ENCODE results near the gene ELP5.

Gene ELP5

GRCh38 chr17:7263801-7264078 is 11.7 kb downstream of the ELP5 start:
- TF ChIP-seq CTCF (conservative IDR thresholded peaks at IDR 0.05; ENCODE audit: low read length): no peak
- no peak for DNase-seq (ENCODE audit: low read depth)
- H3K4me3 ChIP-seq (ENCODE audit: low read length): no peak overlapping the region

DNA sequence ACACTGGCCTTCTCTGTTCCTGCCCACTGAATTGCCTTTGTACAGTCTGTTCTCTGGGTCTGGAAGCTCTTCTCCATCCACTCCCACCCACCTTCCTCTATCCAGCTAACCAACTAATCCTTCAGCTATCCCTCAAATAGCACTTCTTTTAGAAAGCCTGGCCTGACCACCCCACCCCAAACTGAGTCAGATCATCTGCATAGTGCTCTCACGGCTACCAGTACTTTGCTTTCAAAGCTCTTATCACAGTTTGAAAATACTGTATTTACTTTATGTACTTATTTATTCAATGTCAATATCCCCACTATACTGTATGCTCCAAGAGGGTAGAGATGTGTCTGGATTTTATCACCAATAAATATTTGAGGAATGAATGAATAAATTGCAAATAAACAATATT is 14.8 kb downstream of the ELP5 start:
- no peak for TF ChIP-seq CTCF (conservative IDR thresholded peaks at IDR 0.05; ENCODE audit: low read length)
- DNase-seq (ENCODE audit: low read depth): no peak
- H3K4me3 ChIP-seq (ENCODE audit: low read length): no peak overlapping the region

DNA sequence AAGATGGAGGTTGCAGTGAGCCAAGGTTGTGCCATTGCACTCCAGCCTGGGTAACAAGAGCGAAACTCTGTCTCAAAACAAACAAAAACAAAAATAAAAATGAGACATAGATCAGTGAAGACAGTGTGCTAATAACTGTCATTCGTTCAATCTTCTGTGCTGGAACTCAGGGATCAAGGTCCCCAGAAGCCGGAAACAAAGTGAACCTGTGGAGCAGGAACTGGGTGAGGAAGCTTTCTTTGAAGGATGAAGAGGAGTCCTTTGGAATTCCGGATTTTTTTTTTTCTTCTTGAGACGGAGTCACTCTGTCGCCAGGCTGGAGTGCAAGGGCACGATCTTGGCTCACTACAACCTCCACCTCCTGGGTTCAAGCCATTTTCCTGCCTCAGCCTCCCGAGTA is 27.4 kb downstream of the ELP5 start:
- no peak overlapping the region for H3K4me3 ChIP-seq (ENCODE audit: low read length)
- TF ChIP-seq CTCF (conservative IDR thresholded peaks at IDR 0.05; ENCODE audit: low read length): no peak
- no peak for DNase-seq (ENCODE audit: low read depth)

DNA sequence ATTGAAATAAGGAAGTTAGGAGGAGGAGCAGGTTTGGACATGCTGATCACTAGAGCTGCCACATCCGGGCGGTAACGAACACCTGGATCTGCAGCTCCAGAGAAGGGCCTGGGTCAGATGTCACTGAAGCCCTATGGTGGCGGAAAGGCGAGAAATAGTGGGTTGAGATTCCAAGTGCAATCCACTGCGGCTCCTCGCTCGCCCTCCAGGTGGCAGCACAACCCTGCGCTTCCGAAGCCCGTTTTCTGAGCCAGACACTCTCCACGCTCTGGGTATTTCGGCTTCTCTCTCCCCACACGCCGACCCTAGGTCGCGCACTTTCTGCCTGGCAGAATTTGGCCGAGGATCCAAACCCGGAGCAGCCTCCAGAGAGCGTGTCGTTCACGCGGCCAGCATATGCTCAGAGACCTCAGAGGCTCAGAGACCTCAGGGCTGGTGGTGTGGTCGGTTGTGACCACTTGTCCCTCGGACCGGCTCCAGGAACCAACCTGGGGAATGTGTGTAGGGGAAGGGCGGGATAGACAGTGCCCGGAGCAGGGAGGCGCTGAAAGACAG is 28.6 kb downstream of the ELP5 start:
- DNase-seq (ENCODE audit: low read depth): peak; percentile 68

DNA sequence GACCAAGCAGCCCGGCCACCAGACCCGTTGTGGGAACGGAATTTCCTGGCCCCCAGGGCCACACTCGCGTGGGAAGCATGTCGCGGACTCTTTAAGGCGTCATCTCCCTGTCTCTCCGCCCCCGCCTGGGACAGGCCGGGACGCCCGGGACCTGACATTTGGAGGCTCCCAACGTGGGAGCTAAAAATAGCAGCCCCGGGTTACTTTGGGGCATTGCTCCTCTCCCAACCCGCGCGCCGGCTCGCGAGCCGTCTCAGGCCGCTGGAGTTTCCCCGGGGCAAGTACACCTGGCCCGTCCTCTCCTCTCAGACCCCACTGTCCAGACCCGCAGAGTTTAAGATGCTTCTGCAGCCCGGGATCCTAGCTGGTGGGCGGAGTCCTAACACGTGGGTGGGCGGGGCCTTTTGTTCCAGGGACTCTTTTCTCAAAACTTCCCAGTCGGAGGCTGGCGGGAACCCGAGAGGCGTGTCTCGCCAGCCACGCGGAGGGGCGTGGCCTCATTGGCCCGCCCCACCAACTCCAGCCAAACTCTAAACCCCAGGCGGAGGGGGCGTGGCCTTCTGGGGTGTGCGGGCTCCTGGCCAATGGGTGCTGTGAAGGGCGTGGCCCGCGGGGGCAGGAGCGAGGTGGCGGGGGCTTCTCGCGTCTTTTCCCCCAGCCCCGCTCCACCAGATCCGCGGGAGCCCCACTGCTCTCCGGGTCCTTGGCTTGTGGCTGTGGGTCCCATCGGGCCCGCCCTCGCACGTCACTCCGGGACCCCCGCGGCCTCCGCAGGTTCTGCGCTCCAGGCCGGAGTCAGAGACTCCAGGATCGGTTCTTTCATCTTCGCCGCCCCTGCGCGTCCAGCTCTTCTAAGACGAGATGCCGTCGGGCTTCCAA is 29.3 kb downstream of the ELP5 start, which contains the start of gene SLC2A4:
SLC2A4 (plus strand) TSS at position 645 of the 879 bp plus-strand sequence; CDS start at position 862, 217 bp downstream.
- H3K4me3 ChIP-seq (ENCODE audit: low read length): peak within 1 kb of the TSS; percentile 58
- no peak for TF ChIP-seq CTCF (conservative IDR thresholded peaks at IDR 0.05; ENCODE audit: low read length)
- peak; percentile 85 for DNase-seq (ENCODE audit: low read depth)

More for the DNA sequence above, 28.6 kb downstream of the ELP5 start:
- peak; percentile 86 for TF ChIP-seq CTCF (conservative IDR thresholded peaks at IDR 0.05; ENCODE audit: low read length)
- H3K4me3 ChIP-seq (ENCODE audit: low read length): peak overlapping the region; percentile 58

DNA sequence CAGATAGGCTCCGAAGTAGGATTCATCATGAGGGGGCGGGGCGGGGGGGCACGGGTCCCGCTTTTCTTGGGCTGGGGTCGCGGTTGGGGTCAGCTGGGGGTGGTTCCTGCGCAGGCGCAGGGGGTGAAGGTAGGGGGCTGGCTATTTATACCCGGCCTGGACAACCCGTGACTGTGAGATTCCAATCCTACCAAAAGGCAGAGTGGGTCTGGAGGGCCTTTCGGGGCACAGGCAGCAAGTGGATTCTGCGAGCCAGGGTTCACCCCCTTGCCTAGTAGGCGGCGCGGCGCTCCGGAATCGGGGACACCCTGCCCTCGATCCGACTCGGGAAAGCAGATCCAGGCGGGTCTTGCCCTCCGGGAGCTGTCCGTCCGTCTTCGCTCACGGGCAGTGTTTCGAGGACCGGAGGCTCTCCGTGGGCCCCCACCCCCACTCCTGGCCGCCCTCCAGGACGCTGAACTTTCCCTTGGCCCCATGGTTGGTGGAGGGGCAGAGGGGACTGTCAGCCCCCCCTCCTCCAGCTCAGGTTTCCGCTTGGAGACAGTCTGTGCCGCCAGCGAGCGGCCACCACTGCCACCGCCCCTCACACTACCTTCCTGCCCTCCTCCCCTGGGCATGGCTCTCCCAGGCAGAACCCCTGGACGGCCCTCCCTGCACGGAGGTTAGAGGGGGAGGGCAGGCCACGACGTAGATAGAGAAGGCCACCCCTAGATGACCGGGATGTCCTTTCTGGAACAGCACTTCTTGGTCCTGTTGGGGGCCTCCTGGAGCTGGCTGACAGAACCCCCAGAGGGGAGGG is 30.1 kb downstream of the ELP5 start:
- peak overlapping the region; percentile 58 for H3K4me3 ChIP-seq (ENCODE audit: low read length)
- no peak for DNase-seq (ENCODE audit: low read depth)

More for the DNA sequence above, 30.1 kb downstream of the ELP5 start:
- TF ChIP-seq CTCF (conservative IDR thresholded peaks at IDR 0.05; ENCODE audit: low read length): no peak
